ENCODE data around the gene ITPKC.

Gene ITPKC

GRCh38 chr19:40716482-40717324, at the start of gene ITPKC, which contains the start of gene COQ8B:
ITPKC (plus strand) TSS chr19:40717112; CDS start chr19:40717136, 24 bp downstream.
COQ8B (minus strand) TSS chr19:40716886; CDS start chr19:40714632, 2,254 bp downstream.
- peak; percentile 100 for DNase-seq (ENCODE audit: low read depth in 3 of 3)

DNA sequence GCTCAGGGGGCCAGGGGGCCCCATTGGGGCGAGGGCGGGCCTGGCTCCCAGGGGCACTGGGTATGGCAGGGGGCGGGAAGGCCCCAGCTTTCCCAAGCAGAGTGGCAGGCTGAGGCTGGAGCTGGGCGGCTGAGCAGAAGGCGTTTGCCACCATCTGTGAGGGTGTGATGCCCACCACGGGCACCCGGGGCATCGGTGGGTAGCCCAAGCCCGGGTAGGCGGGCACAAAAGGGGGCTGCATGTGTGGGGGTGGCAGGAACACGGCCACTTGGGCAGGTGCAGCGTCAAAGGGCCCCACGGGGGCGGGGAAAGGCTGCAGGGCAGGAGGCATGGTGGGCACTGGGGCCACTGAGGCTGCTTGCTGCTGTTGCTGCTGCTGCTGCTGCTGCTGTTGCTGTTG, 49.3 kb upstream of the ITPKC start:
- no peak for DNase-seq (ENCODE audit: low read depth in 3 of 3)

- DNase-seq (ENCODE audit: low read depth in 3 of 3) = no peak
Observed at GRCh38 chr19:40668991-40669614, 47.8 kb upstream of the ITPKC start.

GRCh38 chr19:40671404-40671803, 45.5 kb upstream of the ITPKC start:
- no peak for DNase-seq (ENCODE audit: low read depth in 3 of 3)

DNA sequence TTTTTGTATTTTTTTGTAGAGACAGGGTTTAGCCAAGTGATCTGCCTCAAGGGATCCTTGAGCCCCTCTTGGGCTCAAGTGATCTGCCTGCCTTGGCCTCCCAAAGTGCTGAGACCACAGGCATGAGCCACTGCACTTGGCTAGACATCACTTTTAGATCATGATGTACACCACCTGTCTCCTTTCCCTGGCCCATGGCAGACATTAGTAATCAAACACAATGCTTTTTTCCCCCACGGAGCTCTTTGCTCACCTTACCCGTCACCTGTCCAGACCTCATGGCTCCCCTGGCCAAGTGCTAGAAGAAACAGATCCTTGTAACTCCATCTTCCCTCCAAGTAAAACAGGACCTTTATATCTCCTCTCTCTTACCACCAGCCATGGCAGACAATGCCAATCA, 44.9 kb upstream of the ITPKC start:
- DNase-seq (ENCODE audit: low read depth in 3 of 3) = no peak

- DNase-seq (ENCODE audit: low read depth in 3 of 3) = no peak
Observed at GRCh38 chr19:40672573-40673299, 44.2 kb upstream of the ITPKC start.

DNA sequence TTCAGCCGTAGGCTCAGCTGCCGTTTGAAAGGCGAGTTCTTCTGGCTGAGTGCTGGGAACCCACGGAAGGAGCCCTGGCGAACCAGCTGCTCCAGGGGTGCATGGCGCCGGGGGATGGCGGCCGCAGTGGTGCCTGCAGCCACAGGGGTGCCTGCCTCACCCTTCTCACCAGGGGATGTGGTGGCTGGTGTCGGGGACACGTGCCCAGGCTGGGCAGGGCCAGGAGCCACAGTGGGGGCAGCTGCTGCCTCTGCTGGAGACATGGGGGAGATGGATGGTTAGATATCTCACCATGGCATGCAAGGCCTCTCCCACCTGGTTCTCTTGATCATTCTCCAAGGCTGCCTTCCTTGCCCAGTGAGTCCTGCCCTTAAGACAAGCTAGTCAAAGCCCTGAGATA, 43.5 kb upstream of the ITPKC start:
- DNase-seq (ENCODE audit: low read depth in 3 of 3) = no peak

DNA sequence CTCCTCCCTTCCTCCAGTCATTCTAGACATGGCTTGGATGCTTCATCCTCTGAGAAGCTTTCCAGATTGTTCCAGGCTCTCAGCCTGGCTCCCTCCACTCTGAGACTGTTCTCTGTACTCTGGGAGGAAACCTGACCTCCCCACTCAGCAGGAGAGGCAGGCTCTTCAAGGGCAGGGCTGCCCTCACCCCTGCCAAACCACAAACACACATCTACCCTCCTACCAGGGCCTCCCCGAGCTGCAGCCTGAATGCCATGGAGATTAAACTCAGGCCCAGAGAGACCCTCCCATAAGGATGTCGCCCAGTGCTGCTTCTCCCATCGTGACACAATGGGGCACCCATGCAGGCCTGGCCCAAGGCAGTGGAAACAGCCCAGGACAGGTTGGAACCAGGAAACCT, 42.6 kb upstream of the ITPKC start:
- no peak for DNase-seq (ENCODE audit: low read depth in 3 of 3)

DNA sequence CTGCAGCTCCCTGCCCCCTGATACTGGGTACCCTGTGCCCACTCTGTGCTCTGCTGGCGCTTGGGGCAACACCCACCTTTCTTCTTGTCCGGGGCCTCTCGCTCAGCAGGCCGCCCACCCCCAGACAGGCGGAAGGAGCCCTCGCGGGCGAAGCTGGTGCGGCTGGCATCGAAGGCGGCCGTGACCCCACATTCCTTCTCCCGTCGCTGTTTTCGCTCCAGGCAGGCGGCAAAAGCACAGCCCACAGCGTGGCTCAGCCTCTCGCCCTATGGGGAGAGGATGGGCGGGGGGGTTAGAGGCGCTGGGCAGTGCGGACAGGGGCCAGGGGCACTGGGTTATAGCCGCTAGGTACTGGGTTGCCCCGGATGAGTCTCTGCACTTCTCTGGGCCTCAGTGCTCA, 39.8 kb upstream of the ITPKC start:
- no peak for DNase-seq (ENCODE audit: low read depth in 3 of 3)

DNA sequence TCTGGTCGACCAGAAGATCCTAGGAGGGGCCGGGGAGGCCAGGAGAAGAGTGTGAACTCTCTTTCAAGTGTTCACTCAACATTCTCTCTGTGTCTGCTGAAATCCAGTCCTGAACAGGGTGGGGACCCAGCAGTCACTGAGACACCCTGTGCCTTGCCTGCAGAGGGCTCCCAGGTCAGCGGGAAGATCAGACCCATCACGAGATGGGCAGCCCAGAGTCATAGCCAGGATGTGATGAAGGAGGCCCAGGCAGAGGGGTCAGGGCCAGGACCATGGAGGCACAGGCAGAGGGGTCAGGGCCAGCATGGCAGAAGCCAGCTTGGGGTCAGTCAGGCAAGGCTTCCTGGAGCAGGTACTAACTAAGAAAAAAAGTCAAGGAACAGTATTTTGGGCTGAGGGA, 35.9 kb upstream of the ITPKC start:
- DNase-seq (ENCODE audit: low read depth in 3 of 3) = no peak

DNA sequence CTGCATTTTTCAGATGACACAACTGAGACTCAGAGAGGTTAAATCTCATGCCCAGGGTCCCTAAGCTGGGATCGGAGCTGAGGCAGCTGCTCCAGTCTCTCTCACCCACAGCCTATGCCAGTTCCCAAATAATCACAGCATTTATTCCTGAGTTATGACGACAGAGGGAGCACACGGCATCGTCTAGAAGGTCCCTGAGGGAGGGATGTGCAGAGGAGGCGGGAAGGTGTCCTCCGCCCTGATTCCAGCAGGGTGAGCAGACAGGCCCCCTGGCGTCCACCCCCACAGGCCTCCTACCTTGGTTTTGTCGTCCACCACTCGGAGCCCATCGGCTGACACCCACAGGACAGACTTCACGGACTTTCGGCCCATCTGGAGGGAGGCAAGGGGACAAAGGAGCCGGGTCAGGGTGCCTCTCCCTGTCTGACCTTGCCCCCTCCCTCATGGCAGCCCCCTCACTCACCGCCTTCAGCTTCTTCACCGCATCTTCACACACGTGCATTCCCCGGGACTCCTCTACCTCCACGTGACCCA, 34.4 kb upstream of the ITPKC start:
- no peak for DNase-seq (ENCODE audit: low read depth in 3 of 3)

GRCh38 chr19:40683437-40683836, 33.5 kb upstream of the ITPKC start:
- DNase-seq (ENCODE audit: low read depth in 3 of 3) = no peak

GRCh38 chr19:40684280-40684679, 32.6 kb upstream of the ITPKC start:
- DNase-seq (ENCODE audit: low read depth in 3 of 3) = no peak

DNA sequence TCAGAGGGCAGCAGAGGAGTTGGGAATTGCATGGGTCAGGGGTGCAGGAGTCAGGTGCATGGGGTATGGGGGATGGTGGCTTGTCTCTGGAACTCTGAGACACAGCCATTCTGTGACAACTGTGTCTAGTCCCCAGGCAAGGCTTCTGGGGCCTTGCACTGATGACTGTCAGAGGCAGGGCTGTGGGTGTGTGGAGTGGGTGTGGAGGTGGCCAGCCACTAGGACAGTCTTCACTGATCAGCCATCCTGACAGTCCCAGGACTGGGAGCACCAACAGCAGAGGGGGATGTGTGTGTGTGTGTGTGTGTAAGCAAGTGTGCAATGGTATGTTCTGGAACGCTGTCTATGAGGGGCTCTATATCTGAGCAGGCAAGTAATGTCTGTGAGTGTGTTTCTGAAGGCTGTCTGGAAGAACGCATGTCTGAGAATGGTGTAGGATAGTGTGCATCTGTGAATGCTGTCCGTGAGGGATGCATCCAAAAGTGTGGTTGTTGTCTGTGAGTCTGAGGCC, 31.8 kb upstream of the ITPKC start:
- no peak for DNase-seq (ENCODE audit: low read depth in 3 of 3)

- DNase-seq (ENCODE audit: low read depth in 3 of 3) = no peak
Observed at GRCh38 chr19:40685563-40685962, 31.3 kb upstream of the ITPKC start.

- no peak for DNase-seq (ENCODE audit: low read depth in 3 of 3)
Observed at GRCh38 chr19:40686882-40687524, 29.9 kb upstream of the ITPKC start.

DNA sequence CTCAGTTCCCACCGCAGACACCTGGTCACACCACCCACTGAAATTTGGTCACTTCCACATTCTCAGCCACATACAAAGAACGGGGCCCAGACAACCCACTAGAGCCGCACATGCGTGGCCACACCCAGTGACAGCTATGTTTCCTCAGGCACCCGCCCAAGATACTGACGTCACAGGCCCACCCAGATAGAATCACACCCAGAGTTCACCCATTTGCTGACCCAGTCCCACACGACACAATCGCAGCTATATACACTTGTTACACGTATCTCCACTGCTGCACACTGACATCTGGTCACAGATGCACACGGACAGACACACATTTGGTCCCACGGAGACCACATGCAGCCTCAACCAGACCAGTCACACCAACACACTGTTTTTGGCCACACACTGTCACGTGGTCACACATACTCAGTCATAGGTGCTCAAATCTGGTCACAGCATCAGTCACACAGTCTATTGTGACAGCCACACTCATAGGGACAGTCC, 29.3 kb upstream of the ITPKC start:
- no peak for DNase-seq (ENCODE audit: low read depth in 3 of 3)

GRCh38 chr19:40688309-40688708, 28.6 kb upstream of the ITPKC start:
- DNase-seq (ENCODE audit: low read depth in 3 of 3) = no peak

DNA sequence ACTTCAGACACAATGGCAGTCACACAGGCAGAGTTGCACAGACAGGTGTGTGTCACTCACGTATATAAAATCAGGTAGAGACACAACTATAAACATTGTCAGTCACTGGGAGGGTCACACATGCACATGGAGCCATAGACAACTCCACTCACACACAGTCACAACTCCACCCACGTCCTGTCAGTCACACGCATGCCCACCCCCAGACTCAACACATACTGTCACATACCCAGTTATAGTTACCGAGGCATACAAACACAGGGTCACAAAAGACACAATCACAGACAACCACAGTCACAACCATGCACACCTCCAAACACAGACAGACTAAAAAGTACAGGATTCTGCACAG, 27.9 kb upstream of the ITPKC start:
- no peak for DNase-seq (ENCODE audit: low read depth in 3 of 3)

GRCh38 chr19:40689339-40690049, 27.4 kb upstream of the ITPKC start:
- DNase-seq (ENCODE audit: low read depth in 3 of 3) = no peak
